ENCODE results near the gene RXRG. TPM values are rescaled to one million over a fixed set of nuclear protein-coding genes. Genes with fewer than 3 reads are reported as not detected.

The RXRG gene
- total and polyA plus RNA-seq, 5 donors = 1.4 to 4.7 (median 3.6) TPM

DNA sequence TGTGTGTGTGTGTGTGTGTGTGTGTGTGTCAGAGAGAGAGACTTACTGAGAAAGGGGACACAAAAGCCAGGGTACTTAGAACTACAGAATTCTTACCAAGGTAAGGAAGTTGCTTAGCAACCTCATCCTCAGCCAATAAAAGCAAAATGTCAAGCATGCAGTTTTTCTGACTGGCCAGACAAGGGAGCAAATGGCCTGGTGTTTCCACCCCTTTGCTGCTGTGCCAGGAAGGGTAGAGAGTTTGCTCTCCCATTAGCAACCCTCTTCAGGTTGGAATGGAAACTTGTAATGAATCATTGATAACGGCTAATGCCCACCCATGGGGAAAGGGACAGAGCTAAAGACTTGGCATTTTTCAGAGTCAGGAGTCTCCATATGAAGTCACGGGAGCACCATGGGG lies 10.6 kb downstream of the RXRG start:
- WGBS = 59% methylated on average over 2 of the region's 2 CpGs
- no peak for DNase-seq
- no peak for ATAC-seq
- intact Hi-C loops (cut with DNase I) = no loop called here
- no peak overlapping the region for H3K4me3 ChIP-seq (ENCODE audit: low read length)
- no peaks in the 10 kb centered on the region for H3K27me3 ChIP-seq (ENCODE audit: control insufficient read depth, insufficient read depth)
- H3K4me1 ChIP-seq (ENCODE audit: control insufficient read depth, insufficient read depth, low read length) = no peaks in the 10 kb centered on the region
- no peaks in the 10 kb centered on the region for H3K9me3 ChIP-seq (ENCODE audit: control insufficient read depth, low read length)
- no peak overlapping the region for H3K27ac ChIP-seq (ENCODE audit: low read length)

- no peaks in the 10 kb centered on the region for H3K4me1 ChIP-seq (ENCODE audit: control insufficient read depth, insufficient read depth, low read length)
- ATAC-seq = no peak
- 84% methylated on average over 4 of the region's 4 CpGs for WGBS
- no peaks in the 10 kb centered on the region for H3K9me3 ChIP-seq (ENCODE audit: control insufficient read depth, low read length)
- no peak overlapping the region for H3K4me3 ChIP-seq (ENCODE audit: low read length)
- intact Hi-C loops (cut with DNase I) = no loop called here
- no peaks in the 10 kb centered on the region for H3K27me3 ChIP-seq (ENCODE audit: control insufficient read depth, insufficient read depth)
- no peak for DNase-seq
- H3K27ac ChIP-seq (ENCODE audit: low read length) = no peak overlapping the region
Observed at GRCh38 chr1:165431079-165431478, 13.8 kb downstream of the RXRG start.

GRCh38 chr1:165426745-165427144 lies 18.2 kb downstream of the RXRG start:
- DNase-seq (no peak), ATAC-seq (no peak)
- Histone ChIP-seq H3K4me1 (ENCODE audit: control insufficient read depth, insufficient read depth, low read length) (peaks cover 3% of the 10 kb centered on the region), H3K27me3 (ENCODE audit: control insufficient read depth, insufficient read depth) (no peaks in the 10 kb centered on the region), H3K9me3 (ENCODE audit: control insufficient read depth, low read length) (no peaks in the 10 kb centered on the region), H3K4me3 (ENCODE audit: low read length) (no peak overlapping the region), H3K27ac (ENCODE audit: low read length) (no peak overlapping the region)
- 66% methylated on average over 2 of the region's 2 CpGs for WGBS
- intact Hi-C loops (cut with DNase I) = loop anchor here in 1 of 4 donors (10.0 kb wide), 1 partner anchor 58 kb away; no protein-coding TSS in a partner anchor

DNA sequence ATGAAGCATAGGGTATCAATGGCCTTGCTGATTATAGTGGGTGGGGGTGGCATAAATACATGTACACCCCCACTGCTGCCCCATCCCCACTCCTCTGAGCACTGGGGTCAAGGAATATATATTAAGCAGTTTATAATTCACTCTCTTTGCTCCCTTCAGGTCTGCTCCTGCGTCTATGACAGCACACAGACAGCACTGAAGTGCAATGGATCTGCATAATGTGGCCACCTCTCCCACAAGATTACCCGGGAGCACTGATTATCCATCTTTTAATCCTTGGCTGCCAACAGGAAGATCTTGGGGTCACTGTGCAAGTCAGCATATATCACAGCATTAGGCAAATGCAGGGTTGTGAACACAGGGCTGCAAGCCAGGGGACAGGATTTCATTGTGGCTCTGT lies 19.3 kb downstream of the RXRG start:
- DNase-seq = no peak
- Histone ChIP-seq H3K9me3 (ENCODE audit: control insufficient read depth, low read length) (no peaks in the 10 kb centered on the region), H3K4me1 (ENCODE audit: control insufficient read depth, insufficient read depth, low read length) (peaks cover 3% of the 10 kb centered on the region), H3K27ac (ENCODE audit: low read length) (no peak overlapping the region), H3K4me3 (ENCODE audit: low read length) (no peak overlapping the region), H3K27me3 (ENCODE audit: control insufficient read depth, insufficient read depth) (no peaks in the 10 kb centered on the region)
- intact Hi-C loops (cut with DNase I) = loop anchor here in 1 of 4 donors (10.0 kb wide), 1 partner anchor 59 kb away; no protein-coding TSS in a partner anchor
- WGBS = 78% methylated on average over 2 of the region's 2 CpGs
- no peak for ATAC-seq

GRCh38 chr1:165424454-165425216 lies 20.3 kb downstream of the RXRG start:
- peak overlapping the region; percentile 13 for H3K27ac ChIP-seq (ENCODE audit: low read length)
- no peaks in the 10 kb centered on the region for H3K27me3 ChIP-seq (ENCODE audit: control insufficient read depth, insufficient read depth)
- WGBS = 40% methylated on average over 10 of the region's 10 CpGs
- peaks cover 3% of the 10 kb centered on the region for H3K4me1 ChIP-seq (ENCODE audit: control insufficient read depth, insufficient read depth, low read length)
- H3K9me3 ChIP-seq (ENCODE audit: control insufficient read depth, low read length) = no peaks in the 10 kb centered on the region
- ATAC-seq (peak; percentile 72 to 85), DNase-seq (peak in 2 of 3 donors; percentile 72 to 76)
- intact Hi-C loops (cut with DNase I) = loop anchor here in 1 of 4 donors (10.0 kb wide), 1 partner anchor 60 kb away; no protein-coding TSS in a partner anchor
- peak overlapping the region; percentile 21 for H3K4me3 ChIP-seq (ENCODE audit: low read length)

- Histone ChIP-seq H3K27ac (ENCODE audit: low read length) (no peak overlapping the region), H3K9me3 (ENCODE audit: control insufficient read depth, low read length) (no peaks in the 10 kb centered on the region), H3K4me3 (ENCODE audit: low read length) (no peak overlapping the region), H3K4me1 (ENCODE audit: control insufficient read depth, insufficient read depth, low read length) (peaks cover 3% of the 10 kb centered on the region), H3K27me3 (ENCODE audit: control insufficient read depth, insufficient read depth) (no peaks in the 10 kb centered on the region)
- ATAC-seq (no peak), DNase-seq (no peak)
- intact Hi-C loops (cut with DNase I) = loop anchor here in 1 of 4 donors (10.0 kb wide), 1 partner anchor 62 kb away; no protein-coding TSS in a partner anchor
- WGBS = 64% methylated on average over 5 of the region's 5 CpGs
Observed at GRCh38 chr1:165423136-165423535, 21.8 kb downstream of the RXRG start.

DNA sequence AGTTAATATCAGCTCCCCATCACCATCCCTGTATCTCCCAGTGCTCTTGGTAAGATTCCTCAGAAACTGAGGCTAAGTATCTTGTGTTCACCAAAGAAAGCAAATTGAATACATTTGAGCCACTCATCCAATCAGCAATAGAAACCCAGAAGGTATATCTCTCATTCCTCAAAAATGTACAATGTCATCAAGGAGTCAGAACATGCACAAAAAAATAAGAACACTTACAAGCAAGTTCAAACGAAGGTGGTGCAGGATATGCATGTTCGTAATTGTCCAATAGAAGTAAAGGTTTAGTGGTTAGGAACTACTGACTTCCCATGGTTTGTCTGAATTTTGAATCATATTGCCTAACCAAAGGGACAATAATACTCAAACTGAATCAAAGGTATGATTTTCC lies 24.3 kb downstream of the RXRG start:
- Histone ChIP-seq H3K27ac (ENCODE audit: low read length) (no peak overlapping the region), H3K4me1 (ENCODE audit: control insufficient read depth, insufficient read depth, low read length) (peaks cover 3% of the 10 kb centered on the region), H3K27me3 (ENCODE audit: control insufficient read depth, insufficient read depth) (no peaks in the 10 kb centered on the region), H3K4me3 (ENCODE audit: low read length) (no peak overlapping the region), H3K9me3 (ENCODE audit: control insufficient read depth, low read length) (no peaks in the 10 kb centered on the region)
- WGBS = 89% methylated on average over 2 of the region's 2 CpGs
- DNase-seq (no peak), ATAC-seq (no peak)
- intact Hi-C loops (cut with DNase I) = loop anchor here in 1 of 4 donors (10.0 kb wide), 1 partner anchor 64 kb away; no protein-coding TSS in a partner anchor

GRCh38 chr1:165419839-165420238 lies 25.1 kb downstream of the RXRG start:
- DNase-seq = no peak
- ATAC-seq = no peak
- H3K27ac ChIP-seq (ENCODE audit: low read length) = no peak overlapping the region
- H3K27me3 ChIP-seq (ENCODE audit: control insufficient read depth, insufficient read depth) = no peaks in the 10 kb centered on the region
- H3K4me3 ChIP-seq (ENCODE audit: low read length) = no peak overlapping the region
- intact Hi-C loops (cut with DNase I) = loop anchor here in 1 of 4 donors (10.0 kb wide), 1 partner anchor 65 kb away; no protein-coding TSS in a partner anchor
- 70% methylated on average over 2 of the region's 2 CpGs for WGBS
- H3K9me3 ChIP-seq (ENCODE audit: control insufficient read depth, low read length) = no peaks in the 10 kb centered on the region
- peaks cover 3% of the 10 kb centered on the region for H3K4me1 ChIP-seq (ENCODE audit: control insufficient read depth, insufficient read depth, low read length)

DNA sequence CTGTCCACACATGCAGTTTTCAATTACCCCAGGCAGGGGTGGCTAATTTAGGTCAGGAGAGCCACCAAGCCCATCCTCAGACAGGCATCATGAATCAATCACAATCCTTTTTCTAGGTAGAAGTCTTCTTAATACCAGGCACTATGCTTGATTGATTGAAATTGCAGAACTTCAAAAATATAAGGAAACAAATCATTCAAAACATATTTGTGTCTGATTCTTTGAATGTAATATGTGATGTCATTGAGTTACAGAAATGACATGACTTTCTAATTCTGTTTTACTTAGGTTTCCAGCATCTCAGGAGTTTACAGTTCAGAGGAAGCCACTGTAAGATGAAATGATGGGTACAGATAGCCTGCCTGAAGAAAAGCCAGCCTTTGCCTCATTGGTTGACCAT lies 26.7 kb downstream of the RXRG start:
- H3K27ac ChIP-seq (ENCODE audit: low read length) = no peak overlapping the region
- H3K4me3 ChIP-seq (ENCODE audit: low read length) = no peak overlapping the region
- intact Hi-C loops (cut with DNase I) = no loop called here
- no peaks in the 10 kb centered on the region for H3K9me3 ChIP-seq (ENCODE audit: control insufficient read depth, low read length)
- H3K4me1 ChIP-seq (ENCODE audit: control insufficient read depth, insufficient read depth, low read length) = no peaks in the 10 kb centered on the region
- H3K27me3 ChIP-seq (ENCODE audit: control insufficient read depth, insufficient read depth) = no peaks in the 10 kb centered on the region
- DNase-seq = no peak
- no peak for ATAC-seq

DNA sequence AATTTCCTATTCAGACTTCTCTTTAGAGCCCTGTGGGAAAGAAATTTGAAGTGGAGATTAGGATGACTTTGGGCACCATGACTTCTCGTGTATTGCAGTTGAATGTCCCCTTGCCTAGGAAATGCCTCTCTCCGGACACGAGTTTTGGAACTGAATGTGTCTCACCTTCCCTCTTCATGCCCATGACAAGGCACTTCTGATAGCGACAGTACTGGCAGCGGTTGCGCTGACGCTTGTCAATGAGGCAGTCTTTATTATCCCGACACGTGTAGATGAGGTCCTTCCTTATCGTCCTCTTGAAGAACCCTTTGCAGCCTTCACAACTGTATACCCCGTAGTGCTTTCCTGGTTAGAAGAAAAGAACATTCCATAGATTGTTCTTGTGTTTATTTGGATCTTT lies 28.1 kb downstream of the RXRG start:
- no peak overlapping the region for H3K27ac ChIP-seq (ENCODE audit: low read length)
- peak; percentile 84 to 92 for ATAC-seq

GRCh38 chr1:165415068-165415467 lies 29.9 kb downstream of the RXRG start:
- H3K9me3 ChIP-seq (ENCODE audit: control insufficient read depth, low read length) = no peaks in the 10 kb centered on the region
- H3K4me1 ChIP-seq (ENCODE audit: control insufficient read depth, insufficient read depth, low read length) = no peaks in the 10 kb centered on the region
- H3K27ac ChIP-seq (ENCODE audit: low read length) = no peak overlapping the region
- H3K27me3 ChIP-seq (ENCODE audit: control insufficient read depth, insufficient read depth) = no peaks in the 10 kb centered on the region
- H3K4me3 ChIP-seq (ENCODE audit: low read length) = no peak overlapping the region
- 84% methylated on average over 1 of the region's 1 CpG for WGBS
- DNase-seq = no peak
- intact Hi-C loops (cut with DNase I) = no loop called here
- no peak for ATAC-seq

More for the DNA sequence above, 28.1 kb downstream of the RXRG start:
- WGBS = 60% methylated on average over 11 of the region's 11 CpGs
- Histone ChIP-seq H3K4me3 (ENCODE audit: low read length) (no peak overlapping the region), H3K9me3 (ENCODE audit: control insufficient read depth, low read length) (no peaks in the 10 kb centered on the region), H3K27me3 (ENCODE audit: control insufficient read depth, insufficient read depth) (no peaks in the 10 kb centered on the region), H3K4me1 (ENCODE audit: control insufficient read depth, insufficient read depth, low read length) (no peaks in the 10 kb centered on the region)
- DNase-seq = peak; percentile 33 to 76 (median 68)
- intact Hi-C loops (cut with DNase I) = no loop called here

Data from right cardiac atrium (tissue), 5 donors.